ENCODE data around the gene PPP1R14C. TPM values are rescaled to one million over a fixed set of nuclear protein-coding genes. Genes with fewer than 3 reads are reported as not detected.

PPP1R14C gene
- total and polyA plus RNA-seq, 2 experiments from 2014 or later, result 1.1 to 1.4 TPM

DNA sequence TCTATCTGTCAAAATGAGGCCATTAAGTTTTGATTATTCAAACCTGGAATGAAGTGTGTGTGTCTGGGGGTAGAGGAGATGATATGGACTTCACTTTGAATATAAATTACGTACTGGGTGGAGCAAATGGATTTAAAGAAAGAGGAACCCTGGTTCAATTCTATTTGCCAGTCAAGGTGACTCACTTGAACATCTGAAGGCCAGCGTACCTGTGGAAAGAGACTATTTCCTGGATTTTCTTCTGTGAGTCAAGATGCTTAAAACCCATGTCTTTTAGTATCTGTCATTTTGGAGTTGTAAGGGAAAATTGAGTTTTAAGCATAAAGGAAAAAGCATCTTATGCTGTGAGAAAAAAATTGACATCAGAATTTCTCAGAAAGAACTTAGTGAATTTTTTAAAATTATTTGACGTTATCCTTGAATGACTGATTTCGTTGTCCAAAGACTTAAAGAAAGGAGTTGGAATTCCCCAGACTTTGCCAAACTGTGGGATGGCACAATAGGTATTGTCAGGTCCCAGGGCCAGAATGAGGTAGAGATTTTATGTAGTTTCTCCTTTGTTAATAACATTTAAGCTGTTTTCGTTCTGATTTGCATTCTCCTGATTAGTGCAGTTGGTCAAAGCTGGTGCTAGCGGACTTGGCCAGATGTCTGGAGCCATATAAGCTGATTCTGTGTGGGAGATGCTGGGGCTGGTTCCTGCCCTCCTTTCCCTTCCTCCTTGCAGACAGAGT, 2.4 kb upstream of the PPP1R14C start:
- 0 out of 2 replicates have a peak, but pooled peaks cover 6% of the 10 kb centered on the region for H4K20me1 ChIP-seq (replicated peaks; ENCODE audit: insufficient read depth)
- no peak overlapping the region for H3K27ac Mint-ChIP-seq
- peaks cover 23% of the 10 kb centered on the region for H3K4me1 Mint-ChIP-seq
- H3K9me3 Mint-ChIP-seq, result no peaks in the 10 kb centered on the region; the same call in 2 of the 3 replicates
- H3F3A ChIP-seq (replicated peaks; ENCODE audit: low read depth), result peaks cover 6% of the 10 kb centered on the region; the same call in 1 of the 2 replicates
- no peak for DNase-seq (ENCODE audit: low spot score)
- H3K36me3 ChIP-seq (ENCODE audit: insufficient read depth), result no peaks in the 10 kb centered on the region
- H3K4me3 ChIP-seq, result no peak overlapping the region
- ATAC-seq, result no peak
- no peaks in the 10 kb centered on the region for H3K36me3 Mint-ChIP-seq (ENCODE audit: low read depth)
- H3K4me3 Mint-ChIP-seq, result no peak overlapping the region
- peaks cover 56% of the 10 kb centered on the region for H3K27me3 ChIP-seq (ENCODE audit: insufficient read depth)
- no peak overlapping the region for H3K4me2 ChIP-seq
- H3K4me1 ChIP-seq (ENCODE audit: insufficient read depth), result peaks cover 6% of the 10 kb centered on the region; the same call in 1 of the 2 replicates
- H3K27ac ChIP-seq (ENCODE audit: low read depth), result no peak overlapping the region
- H2AFZ ChIP-seq, result no peak overlapping the region
- TF ChIP-seq, protein P1, sequence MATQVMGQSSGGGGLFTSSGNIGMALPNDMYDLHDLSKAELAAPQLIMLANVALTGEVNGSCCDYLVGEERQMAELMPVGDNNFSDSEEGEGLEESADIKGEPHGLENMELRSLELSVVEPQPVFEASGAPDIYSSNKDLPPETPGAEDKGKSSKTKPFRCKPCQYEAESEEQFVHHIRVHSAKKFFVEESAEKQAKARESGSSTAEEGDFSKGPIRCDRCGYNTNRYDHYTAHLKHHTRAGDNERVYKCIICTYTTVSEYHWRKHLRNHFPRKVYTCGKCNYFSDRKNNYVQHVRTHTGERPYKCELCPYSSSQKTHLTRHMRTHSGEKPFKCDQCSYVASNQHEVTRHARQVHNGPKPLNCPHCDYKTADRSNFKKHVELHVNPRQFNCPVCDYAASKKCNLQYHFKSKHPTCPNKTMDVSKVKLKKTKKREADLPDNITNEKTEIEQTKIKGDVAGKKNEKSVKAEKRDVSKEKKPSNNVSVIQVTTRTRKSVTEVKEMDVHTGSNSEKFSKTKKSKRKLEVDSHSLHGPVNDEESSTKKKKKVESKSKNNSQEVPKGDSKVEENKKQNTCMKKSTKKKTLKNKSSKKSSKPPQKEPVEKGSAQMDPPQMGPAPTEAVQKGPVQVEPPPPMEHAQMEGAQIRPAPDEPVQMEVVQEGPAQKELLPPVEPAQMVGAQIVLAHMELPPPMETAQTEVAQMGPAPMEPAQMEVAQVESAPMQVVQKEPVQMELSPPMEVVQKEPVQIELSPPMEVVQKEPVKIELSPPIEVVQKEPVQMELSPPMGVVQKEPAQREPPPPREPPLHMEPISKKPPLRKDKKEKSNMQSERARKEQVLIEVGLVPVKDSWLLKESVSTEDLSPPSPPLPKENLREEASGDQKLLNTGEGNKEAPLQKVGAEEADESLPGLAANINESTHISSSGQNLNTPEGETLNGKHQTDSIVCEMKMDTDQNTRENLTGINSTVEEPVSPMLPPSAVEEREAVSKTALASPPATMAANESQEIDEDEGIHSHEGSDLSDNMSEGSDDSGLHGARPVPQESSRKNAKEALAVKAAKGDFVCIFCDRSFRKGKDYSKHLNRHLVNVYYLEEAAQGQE (IDR thresholded peaks at IDR 0.05; ENCODE audit: unreplicated experiment), result no peak
- no peak for TF ChIP-seq EZH2phosphoT487 (IDR thresholded peaks at IDR 0.05; ENCODE audit: unreplicated experiment)
- H3K27me3 Mint-ChIP-seq (ENCODE audit: insufficient read depth, low read depth, poor library complexity), result peaks cover 45% of the 10 kb centered on the region
- H3K79me2 ChIP-seq (replicated peaks; ENCODE audit: insufficient read depth), result no peaks in the 10 kb centered on the region
- no peaks in the 10 kb centered on the region for H3K9me2 ChIP-seq (ENCODE audit: insufficient read depth)

DNA sequence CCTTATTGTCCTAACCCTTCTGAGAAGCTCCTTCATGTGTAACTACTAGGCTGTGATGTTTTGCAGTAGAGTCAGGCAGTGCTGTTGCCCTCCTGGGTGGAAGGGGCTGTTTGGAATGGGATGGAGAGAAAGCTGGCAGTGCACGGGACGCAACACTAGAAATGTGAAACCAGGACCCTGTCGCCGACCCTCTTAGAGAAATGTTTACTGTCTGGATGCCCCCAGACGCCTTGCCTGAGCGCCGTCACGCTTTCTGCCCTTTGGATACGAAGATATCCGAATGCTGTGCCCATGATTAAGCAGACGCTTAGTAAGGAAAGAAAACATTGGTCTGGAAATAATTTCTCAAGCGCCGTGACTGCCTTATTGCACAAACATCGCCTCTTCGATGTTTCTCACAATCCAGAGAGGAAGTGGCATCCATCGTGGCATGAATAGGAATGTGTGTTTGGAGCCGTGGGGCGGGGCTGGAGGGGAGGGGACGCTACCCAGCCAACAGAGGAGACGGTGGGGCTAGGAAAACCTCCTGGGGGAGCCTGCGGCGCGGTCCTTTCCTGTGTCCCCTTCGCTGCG, 661 bp upstream of the PPP1R14C start:
- Mint-ChIP-seq H3K36me3 (ENCODE audit: low read depth) (no peaks in the 10 kb centered on the region), H3K9me3 (no peaks in the 10 kb centered on the region; the same call in 2 of the 3 replicates), H3K4me3 (peak overlapping the region; percentile 77), H3K27ac (no peak overlapping the region), H3K27me3 (ENCODE audit: insufficient read depth, low read depth, poor library complexity) (peaks cover 53% of the 10 kb centered on the region), H3K4me1 (peaks cover 23% of the 10 kb centered on the region)
- TF ChIP-seq EZH2phosphoT487 (IDR thresholded peaks at IDR 0.05; ENCODE audit: unreplicated experiment), result peak; percentile 11
- TF ChIP-seq NANOG (IDR thresholded peaks at IDR 0.05; ENCODE audit: borderline replicate concordance), result no peak
- H3K79me2 ChIP-seq (replicated peaks; ENCODE audit: insufficient read depth), result no peaks in the 10 kb centered on the region
- DNase-seq (ENCODE audit: low spot score) (peak; percentile 54), ATAC-seq (peak; percentile 53)
- peak overlapping the region; percentile 85 for H3K4me2 ChIP-seq
- peak overlapping the region; percentile 96 for H2AFZ ChIP-seq
- H3F3A ChIP-seq (replicated peaks; ENCODE audit: low read depth), result peaks cover 6% of the 10 kb centered on the region; the same call in 1 of the 2 replicates
- H3K36me3 ChIP-seq (ENCODE audit: insufficient read depth), result no peaks in the 10 kb centered on the region
- H3K27ac ChIP-seq (ENCODE audit: low read depth), result no peak overlapping the region
- peaks cover 72% of the 10 kb centered on the region for H3K27me3 ChIP-seq (ENCODE audit: insufficient read depth)
- 0 out of 2 replicates have a peak, but pooled peaks cover 6% of the 10 kb centered on the region for H4K20me1 ChIP-seq (replicated peaks; ENCODE audit: insufficient read depth)
- peak overlapping the region; percentile 68 for H3K4me3 ChIP-seq
- no peaks in the 10 kb centered on the region for H3K9me2 ChIP-seq (ENCODE audit: insufficient read depth)
- H3K4me1 ChIP-seq (ENCODE audit: insufficient read depth), result peaks cover 6% of the 10 kb centered on the region; the same call in 1 of the 2 replicates
